HG03060 (cell line): Measurements from ENCODE around the gene SCPEP1.
"Not testable (repeated sequence)": the region's sequence is repeated elsewhere in the genome, so short reads cannot be mapped to it uniquely, and the experiment has no call there.

Experiments used
- ATAC-seq: cut with Tn5 transposase; IDR thresholded peaks from one replicate; pipeline ENCODE4 v1.9.1; 2021; ENCODE audit warnings: low read depth, moderate number of reproducible peaks; ENCODE audit not compliant: unreplicated experiment

SCPEP1 gene

GRCh38 chr17:56977673-56978395 is at the start of gene SCPEP1:
Gene SCPEP1 (plus strand): TSS chr17:56978131. CDS start chr17:56978160, 29 bp downstream.
- ATAC-seq, result no peak

- ATAC-seq, result no peak
These were observed 49.3 kb upstream of the SCPEP1 start for GRCh38 chr17:56928586-56928985.

- no peak for ATAC-seq
These were observed 48.5 kb upstream of the SCPEP1 start for GRCh38 chr17:56929362-56929969.

GRCh38 chr17:56930739-56931337 is 47.1 kb upstream of the SCPEP1 start:
- ATAC-seq, result no peak

GRCh38 chr17:56933151-56933745 is 44.7 kb upstream of the SCPEP1 start:
- ATAC-seq, result no peak

- ATAC-seq, result no peak
These were observed 44.1 kb upstream of the SCPEP1 start for GRCh38 chr17:56933868-56934267.

- no peak for ATAC-seq
These were observed 43.7 kb upstream of the SCPEP1 start for GRCh38 chr17:56934280-56934679.

- no peak for ATAC-seq
These were observed 42.5 kb upstream of the SCPEP1 start for GRCh38 chr17:56935461-56935860.

GRCh38 chr17:56936697-56937322 is 41.1 kb upstream of the SCPEP1 start:
- ATAC-seq, result no peak

GRCh38 chr17:56937687-56938086 is 40.2 kb upstream of the SCPEP1 start:
- no peak for ATAC-seq

GRCh38 chr17:56938206-56938605 is 39.7 kb upstream of the SCPEP1 start:
- not testable (repeated sequence) for ATAC-seq

GRCh38 chr17:56939869-56940484 is 38.0 kb upstream of the SCPEP1 start:
- ATAC-seq, result no peak

- no peak for ATAC-seq
These were observed 34.3 kb upstream of the SCPEP1 start for GRCh38 chr17:56943505-56944125.

- no peak for ATAC-seq
These were observed 31.9 kb upstream of the SCPEP1 start for GRCh38 chr17:56945938-56946505.

- no peak for ATAC-seq
These were observed 30.2 kb upstream of the SCPEP1 start for GRCh38 chr17:56947741-56948140.

GRCh38 chr17:56948491-56948890 is 29.4 kb upstream of the SCPEP1 start:
- no peak for ATAC-seq

- ATAC-seq, result no peak
These were observed 28.3 kb upstream of the SCPEP1 start for GRCh38 chr17:56949595-56949994.

GRCh38 chr17:56956992-56957391 is 20.9 kb upstream of the SCPEP1 start:
- ATAC-seq, result no peak

- ATAC-seq, result peak; percentile 94
These were observed 17.1 kb upstream of the SCPEP1 start, which contains the start of gene COIL for GRCh38 chr17:56960596-56961538. Gene COIL (minus strand): TSS chr17:56961050. CDS start chr17:56961019, 31 bp downstream.
